ENCODE results near the gene PPP4R3B. TPM values are rescaled to one million over a fixed set of nuclear protein-coding genes. Genes with fewer than 3 reads are reported as not detected.

The PPP4R3B gene
- total RNA-seq, 1 experiment from 2014 or later = 49.2 TPM

- Mint-ChIP-seq H3K4me3 (ENCODE audit: low read depth, unreplicated experiment) (no peak overlapping the region), H3K9me3 (ENCODE audit: low read depth, unreplicated experiment) (peaks cover 4% of the 10 kb centered on the region), H3K27ac (ENCODE audit: unreplicated experiment) (no peak overlapping the region), H3K27me3 (ENCODE audit: unreplicated experiment) (no peaks in the 10 kb centered on the region), H3K4me1 (ENCODE audit: low read depth, unreplicated experiment) (no peaks in the 10 kb centered on the region), H3K36me3 (ENCODE audit: insufficient read depth, unreplicated experiment) (no peaks in the 10 kb centered on the region)
- intact Hi-C loops (cut with micrococcal nuclease; ENCODE audit: unreplicated experiment) = no loop called here
- CTCF ChIA-PET = no interaction called here
- no TSS peak for BruUV-seq (replicated peaks)
- no peak for DNase-seq
- no peak for TF ChIP-seq CTCF (IDR thresholded peaks at IDR 0.05; ENCODE audit: unreplicated experiment)
Observed at GRCh38 chr2:55500025-55500424, 117.4 kb downstream of the PPP4R3B start.

DNA sequence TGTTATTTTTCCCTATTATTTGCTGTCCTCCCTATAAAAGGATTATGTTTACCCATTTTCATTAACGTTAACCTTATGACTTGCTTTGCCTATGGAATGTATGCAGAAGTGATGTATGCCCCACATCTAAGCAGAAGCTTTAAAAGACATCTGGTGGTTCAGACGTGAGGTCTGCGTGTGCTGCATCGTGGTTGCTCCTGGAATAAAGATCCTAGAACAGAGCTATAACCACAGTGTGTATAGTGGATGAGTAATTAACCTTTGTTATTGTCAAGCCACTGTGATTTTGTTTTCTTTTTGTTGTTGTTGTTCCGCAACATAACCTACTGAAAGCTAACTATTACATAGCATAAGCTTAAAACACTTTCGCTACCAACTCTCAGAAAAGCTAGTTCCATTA, 118.8 kb downstream of the PPP4R3B start:
- no peak for DNase-seq
- Mint-ChIP-seq H3K36me3 (ENCODE audit: insufficient read depth, unreplicated experiment) (no peaks in the 10 kb centered on the region), H3K27ac (ENCODE audit: unreplicated experiment) (no peak overlapping the region), H3K4me1 (ENCODE audit: low read depth, unreplicated experiment) (no peaks in the 10 kb centered on the region), H3K4me3 (ENCODE audit: low read depth, unreplicated experiment) (no peak overlapping the region), H3K9me3 (ENCODE audit: low read depth, unreplicated experiment) (peaks cover 4% of the 10 kb centered on the region), H3K27me3 (ENCODE audit: unreplicated experiment) (no peaks in the 10 kb centered on the region)
- no TSS peak for BruUV-seq (replicated peaks)
- intact Hi-C loops (cut with micrococcal nuclease; ENCODE audit: unreplicated experiment) = no loop called here
- no peak for TF ChIP-seq CTCF (IDR thresholded peaks at IDR 0.05; ENCODE audit: unreplicated experiment)
- CTCF ChIA-PET = no interaction called here

Other genes starting within 250 kb of the PPP4R3B start
- 45.5 and 49.7 TPM in 2 replicates for gene CCDC88A, start 197.8 kb downstream of the PPP4R3B start, total RNA-seq (2022)
- 29.6 and 29.8 TPM in 2 replicates for gene CFAP36, start 97.9 kb downstream of the PPP4R3B start, total RNA-seq (2022)
- gene PNPT1, start 76.2 kb upstream of the PPP4R3B start, total RNA-seq (2022) = 58.5 and 71.5 TPM in 2 replicates